Caco-2 (cell line): ENCODE data around the gene CKAP2L. TPM values are rescaled to one million over a fixed set of nuclear protein-coding genes. Genes with fewer than 3 reads are reported as not detected.

Experiments
- BruUV-seq: library from RNA; stranded (reverse); fragments of 400-500 nt; replicated peaks from 2 replicates; lab custom pipeline; 2021; lab: Mats Ljungman, UMichigan
- CTCF ChIA-PET: fragments of 300-600 bp; sonication (Branson Sonifier 250); formaldehyde crosslinking; loops from one replicate; lab custom pipeline; 2022; ENCODE audit warnings: antibody characterized with exemption; lab: Charles Lee
- POLR2A ChIA-PET: fragments of 300-600 bp; sonication (Branson Sonifier 250); formaldehyde crosslinking; loops from one replicate; lab custom pipeline; 2022; ENCODE audit warnings: antibody characterized with exemption; lab: Charles Lee
- DNase-seq, 2 experiments: peaks; one replicate each; pipeline versions ENCODE4 v3.0.0 to v3.0.0-alpha.2; 2020 to 2022
- H3K27me3 ChIP-seq: replicated peaks from 2 replicates; pipeline ENCODE4 v1.6.0; 2011; ENCODE audit warnings: low read length; ENCODE audit not compliant: control insufficient read depth, insufficient read depth
- H3K36me3 ChIP-seq: 2 replicates; pipeline ENCODE4 v1.5.1; 2011; ENCODE audit warnings: low read length; ENCODE audit not compliant: control insufficient read depth, insufficient read depth
- H3K4me1 ChIP-seq: fragments of 250-450 bp; sonication (Bioruptor Pico); 2 replicates; pipeline ENCODE4 v1.5.1; 2020; ENCODE audit warnings: mild to moderate bottlenecking
- H3K4me3 ChIP-seq: 2 replicates; pipeline ENCODE4 v1.5.1; 2011; ENCODE audit warnings: low read depth, mild to moderate bottlenecking, control low read depth, low read length
- H3K9me3 ChIP-seq: fragments of 250-450 bp; sonication (Bioruptor Pico); 2 replicates; pipeline ENCODE4 v1.5.1; 2020; ENCODE audit warnings: mild to moderate bottlenecking, moderate library complexity
- H3K27ac Mint-ChIP-seq: one replicate; pipeline ENCODE4 v1.8.0; 2022; ENCODE audit warnings: mixed read lengths; ENCODE audit not compliant: unreplicated experiment
- H3K27me3 Mint-ChIP-seq: one replicate; pipeline ENCODE4 v1.8.0; 2022; ENCODE audit warnings: mixed read lengths; ENCODE audit not compliant: insufficient read depth, unreplicated experiment
- H3K36me3 Mint-ChIP-seq: one replicate; pipeline ENCODE4 v1.8.0; 2022; ENCODE audit warnings: mild to moderate bottlenecking, mixed read lengths; ENCODE audit not compliant: insufficient read depth, unreplicated experiment
- H3K4me1 Mint-ChIP-seq: one replicate; pipeline ENCODE4 v1.8.0; 2022; ENCODE audit warnings: low read depth, mixed read lengths; ENCODE audit not compliant: unreplicated experiment
- H3K4me3 Mint-ChIP-seq: one replicate; pipeline ENCODE4 v1.8.0; 2022; ENCODE audit warnings: mild to moderate bottlenecking, moderate library complexity, mixed read lengths; ENCODE audit not compliant: unreplicated experiment
- H3K9me3 Mint-ChIP-seq: one replicate; pipeline ENCODE4 v1.8.0; 2022; ENCODE audit warnings: mixed read lengths; ENCODE audit not compliant: unreplicated experiment
- intact Hi-C: fragments of 100-400 bp; cut with micrococcal nuclease; formaldehyde crosslinking; loops from one replicate; pipeline ENCODE4 v1.10.0; 2022; ENCODE audit not compliant: unreplicated experiment
- total RNA-seq: library from RNA; stranded (reverse); gene quantifications from 2 replicates; pipeline ENCODE4 v1.2.3, GENCODE V29; 2022
- TF ChIP-seq, protein P1 (sequence below), 2 experiments: fragments of 200-600 bp in 1 of 2; IDR thresholded peaks; 1 replicate in 1 of 2; 2 replicates in 1 of 2; pipeline versions ENCODE4 v1.5.1 to v1.8.0; 2011 to 2022; ENCODE audit warnings: antibody characterized with exemption in 1 of 2, control low read depth in 1 of 2, inconsistent platforms in 1 of 2, low read depth in 1 of 2, low read length in 1 of 2, mild to moderate bottlenecking in 1 of 2, moderate library complexity in 1 of 2; ENCODE audit not compliant: insufficient read depth in 1 of 2, severe bottlenecking in 1 of 2, unreplicated experiment in 1 of 2

The CKAP2L gene
- total RNA-seq, 1 experiment from 2014 or later = 20.7 TPM

DNA sequence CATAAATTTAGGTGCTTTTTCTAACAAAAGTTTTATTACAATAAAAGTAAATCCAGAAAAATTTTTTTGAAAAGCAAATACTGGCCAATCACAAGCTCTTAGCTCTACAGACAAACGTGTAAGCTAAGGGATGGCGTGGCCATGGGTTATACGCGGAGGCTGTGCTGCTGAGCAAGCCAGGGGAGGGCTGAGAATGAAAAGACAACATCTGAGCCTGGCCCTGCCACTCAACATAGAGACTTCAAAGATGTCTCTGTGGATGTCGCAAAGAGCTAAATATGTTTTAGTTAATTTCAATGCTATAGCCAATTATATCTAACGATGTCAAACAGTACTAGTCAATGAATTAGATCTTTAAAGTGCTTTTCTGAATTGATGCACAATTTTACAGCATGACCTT, 76.9 kb downstream of the CKAP2L start:
- CTCF ChIA-PET = no interaction called here
- no peaks in the 10 kb centered on the region for H3K36me3 Mint-ChIP-seq
- no peaks in the 10 kb centered on the region for H3K36me3 ChIP-seq
- no peak for DNase-seq
- peaks cover 10% of the 10 kb centered on the region for H3K4me1 Mint-ChIP-seq
- H3K27me3 ChIP-seq = no peaks in the 10 kb centered on the region
- no peaks in the 10 kb centered on the region for H3K9me3 Mint-ChIP-seq
- H3K9me3 ChIP-seq = no peaks in the 10 kb centered on the region
- H3K4me1 ChIP-seq = peaks cover 5% of the 10 kb centered on the region
- H3K4me3 ChIP-seq = no peak overlapping the region
- no peaks in the 10 kb centered on the region for H3K27me3 Mint-ChIP-seq
- BruUV-seq = no TSS peak
- H3K27ac Mint-ChIP-seq = no peak overlapping the region
- no peak overlapping the region for H3K4me3 Mint-ChIP-seq
- POLR2A ChIA-PET = no interaction called here
- intact Hi-C loops = no loop called here
- TF ChIP-seq, protein P1, sequence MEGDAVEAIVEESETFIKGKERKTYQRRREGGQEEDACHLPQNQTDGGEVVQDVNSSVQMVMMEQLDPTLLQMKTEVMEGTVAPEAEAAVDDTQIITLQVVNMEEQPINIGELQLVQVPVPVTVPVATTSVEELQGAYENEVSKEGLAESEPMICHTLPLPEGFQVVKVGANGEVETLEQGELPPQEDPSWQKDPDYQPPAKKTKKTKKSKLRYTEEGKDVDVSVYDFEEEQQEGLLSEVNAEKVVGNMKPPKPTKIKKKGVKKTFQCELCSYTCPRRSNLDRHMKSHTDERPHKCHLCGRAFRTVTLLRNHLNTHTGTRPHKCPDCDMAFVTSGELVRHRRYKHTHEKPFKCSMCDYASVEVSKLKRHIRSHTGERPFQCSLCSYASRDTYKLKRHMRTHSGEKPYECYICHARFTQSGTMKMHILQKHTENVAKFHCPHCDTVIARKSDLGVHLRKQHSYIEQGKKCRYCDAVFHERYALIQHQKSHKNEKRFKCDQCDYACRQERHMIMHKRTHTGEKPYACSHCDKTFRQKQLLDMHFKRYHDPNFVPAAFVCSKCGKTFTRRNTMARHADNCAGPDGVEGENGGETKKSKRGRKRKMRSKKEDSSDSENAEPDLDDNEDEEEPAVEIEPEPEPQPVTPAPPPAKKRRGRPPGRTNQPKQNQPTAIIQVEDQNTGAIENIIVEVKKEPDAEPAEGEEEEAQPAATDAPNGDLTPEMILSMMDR (IDR thresholded peaks at IDR 0.05; ENCODE audit: insufficient read depth in 1 of 2, low read depth in 1 of 2, low read length in 1 of 2, severe bottlenecking in 1 of 2, unreplicated experiment in 1 of 2) = no peak

Other genes with a start within 250 kb of the CKAP2L start
- gene POLR1B, start 222.1 kb downstream of the CKAP2L start, total RNA-seq = 38.3 and 42.2 TPM in 2 replicates
- 50.7 and 56.0 TPM in 2 replicates for gene CHCHD5, start 180.0 kb downstream of the CKAP2L start, total RNA-seq
- 91.1 and 102 TPM in 2 replicates for gene SLC20A1, start 118.7 kb downstream of the CKAP2L start, total RNA-seq
- gene NT5DC4, start 43.6 kb downstream of the CKAP2L start, total RNA-seq = 3.3 and 4.0 TPM in 2 replicates
- gene IL1A, start 19.9 kb upstream of the CKAP2L start, total RNA-seq = not detected in 2 replicates
- 0.18 TPM in 1 of 2 replicates, not detected in the other for gene IL1B, start 72.2 kb upstream of the CKAP2L start, total RNA-seq
- gene IL37, start 146.6 kb upstream of the CKAP2L start, total RNA-seq = 0.44 TPM in 1 of 2 replicates, not detected in the other
- gene IL36G, start 213.4 kb upstream of the CKAP2L start, total RNA-seq = not detected in 2 replicates
- not detected in 2 replicates for gene IL36A, start 240.8 kb upstream of the CKAP2L start, total RNA-seq